PC-3 (cell line): ENCODE data around the gene GRB2. TPM values are rescaled to one million over a fixed set of nuclear protein-coding genes. Genes with fewer than 3 reads are reported as not detected.

Source experiments
- ATAC-seq: fragments of 200-7000 bp; cut with Tn5 transposase; 2 replicates; pipeline ENCODE4 v1.9.1; 2020; ENCODE audit warnings: mild to moderate bottlenecking, moderate library complexity
- BruUV-seq: library from RNA; stranded (reverse); fragments of 400-500 nt; replicated peaks from 2 replicates; lab custom pipeline; 2021; lab: Mats Ljungman, UMichigan
- CTCF ChIA-PET: fragments of 300-600 bp; sonication (Branson Sonifier 250); formaldehyde crosslinking; loops from one replicate; lab custom pipeline; 2022; ENCODE audit warnings: antibody characterized with exemption; lab: Charles Lee
- POLR2A ChIA-PET: fragments of 300-600 bp; sonication (Branson Sonifier 250); formaldehyde crosslinking; loops from one replicate; lab custom pipeline; 2022; ENCODE audit warnings: antibody characterized with exemption; ENCODE audit not compliant: unreplicated experiment; lab: Charles Lee
- DNase-seq: peaks from one replicate; pipeline ENCODE4 v3.0.0-alpha.2; 2015
- H2AFZ ChIP-seq: fragments of 300-600 bp; sonication (generic); 2 replicates; pipeline ENCODE4 v1.6.0; 2016; ENCODE audit warnings: antibody characterized with exemption, low read length
- H3F3A ChIP-seq: fragments of 300-600 bp; sonication (generic); one replicate; pipeline ENCODE4 v1.6.0; 2017; ENCODE audit warnings: antibody characterized with exemption, low read length, control low read depth, mild to moderate bottlenecking; ENCODE audit not compliant: unreplicated experiment
- H3K27ac ChIP-seq: fragments of 300-600 bp; sonication (generic); 2 replicates; pipeline ENCODE4 v1.5.1; 2016; ENCODE audit warnings: mild to moderate bottlenecking, low read length
- H3K27me3 ChIP-seq: fragments of 300-600 bp; sonication (generic); 2 replicates; pipeline ENCODE4 v1.6.1; 2016; ENCODE audit warnings: low read length, mixed read lengths
- H3K36me3 ChIP-seq: fragments of 300-600 bp; sonication (generic); 2 replicates; pipeline ENCODE4 v1.6.1; 2016; ENCODE audit warnings: low read depth, mixed run types, low read length, mixed read lengths
- H3K4me1 ChIP-seq: fragments of 300-600 bp; sonication (generic); 2 replicates; pipeline ENCODE4 v1.5.1; 2016; ENCODE audit warnings: low read length; ENCODE audit not compliant: insufficient read depth
- H3K4me2 ChIP-seq: fragments of 300-600 bp; sonication (generic); 2 replicates; pipeline ENCODE4 v1.6.0; 2016; ENCODE audit warnings: low read length
- H3K4me3 ChIP-seq: fragments of 300-600 bp; sonication (generic); 2 replicates; pipeline ENCODE4 v1.5.1; 2016; ENCODE audit warnings: mild to moderate bottlenecking, low read length, mixed read lengths
- H3K79me2 ChIP-seq: fragments of 300-600 bp; sonication (generic); 2 replicates; pipeline ENCODE4 v1.6.1; 2017; ENCODE audit warnings: low read length, mixed read lengths
- H3K9ac ChIP-seq: fragments of 300-600 bp; sonication (generic); 2 replicates; pipeline ENCODE4 v1.6.0; 2016; ENCODE audit warnings: mild to moderate bottlenecking, low read length
- H3K9me2 ChIP-seq: fragments of 300-600 bp; sonication (generic); replicated peaks from 2 replicates; pipeline ENCODE4 v1.6.1; 2016; ENCODE audit warnings: mixed run types, low read length, mixed read lengths
- H3K9me3 ChIP-seq: fragments of 300-600 bp; sonication (generic); 2 replicates; pipeline ENCODE4 v1.6.1; 2016; ENCODE audit warnings: low read length, mixed read lengths
- H4K20me1 ChIP-seq: fragments of 300-600 bp; sonication (generic); 2 replicates; pipeline ENCODE4 v1.6.1; 2016; ENCODE audit warnings: low read length, mixed read lengths
- EZH2 ChIP-seq: fragments of 300-600 bp; sonication (generic); IDR thresholded peaks from one replicate; pipeline ENCODE4 v1.6.1; 2017; ENCODE audit warnings: antibody characterized with exemption, mild to moderate bottlenecking, low read length; ENCODE audit not compliant: unreplicated experiment
- EZH2phosphoT487 ChIP-seq: fragments of 300-600 bp; sonication (generic); IDR thresholded peaks from 2 replicates; pipeline ENCODE4 v1.6.1; 2018; ENCODE audit warnings: mild to moderate bottlenecking, antibody characterized with exemption, low read length, borderline replicate concordance
- intact Hi-C: fragments of 100-400 bp; cut with micrococcal nuclease; formaldehyde crosslinking; loops from 2 replicates; pipeline ENCODE4 v1.9.0; 2023
- total RNA-seq: library from RNA; depleted of rRNA; stranded (reverse); fragments of >200 nt; gene quantifications from 2 replicates; pipeline ENCODE4 v1.2.3, GENCODE V29; 2014
- TF ChIP-seq, protein P1 (sequence below): fragments of 300-600 bp; sonication (generic); conservative IDR thresholded peaks from 2 replicates; pipeline ENCODE4 v1.5.1; 2017; ENCODE audit warnings: antibody characterized with exemption, low read depth, mild to moderate bottlenecking, low read length

GRB2 gene
- total RNA-seq, 1 experiment from 2014 or later, result 224 TPM

DNA sequence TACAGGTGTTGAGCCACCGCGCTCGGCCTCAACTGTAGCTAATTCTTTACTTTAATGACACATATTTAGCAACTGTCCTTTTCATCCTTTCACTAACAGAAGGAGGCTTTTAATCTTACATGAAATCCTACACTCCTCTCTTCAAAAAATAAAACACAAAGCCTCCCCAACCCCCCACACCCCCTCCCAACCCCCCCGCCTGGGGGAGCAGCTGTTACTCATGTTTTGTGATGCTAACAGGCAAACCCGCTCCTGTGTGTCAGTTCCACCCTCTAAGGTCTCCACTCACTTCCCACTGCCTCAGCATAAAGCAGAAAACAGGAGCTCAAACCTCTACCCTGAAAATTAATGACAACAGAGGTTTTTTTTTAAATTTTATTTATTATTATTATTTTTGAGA lies 60.8 kb downstream of the GRB2 start:
- ChIA-PET POLR2A (no interaction called here), CTCF (no interaction called here)
- TF ChIP-seq EZH2 (no peak), EZH2phosphoT487 (no peak)
- TF ChIP-seq, protein P1, sequence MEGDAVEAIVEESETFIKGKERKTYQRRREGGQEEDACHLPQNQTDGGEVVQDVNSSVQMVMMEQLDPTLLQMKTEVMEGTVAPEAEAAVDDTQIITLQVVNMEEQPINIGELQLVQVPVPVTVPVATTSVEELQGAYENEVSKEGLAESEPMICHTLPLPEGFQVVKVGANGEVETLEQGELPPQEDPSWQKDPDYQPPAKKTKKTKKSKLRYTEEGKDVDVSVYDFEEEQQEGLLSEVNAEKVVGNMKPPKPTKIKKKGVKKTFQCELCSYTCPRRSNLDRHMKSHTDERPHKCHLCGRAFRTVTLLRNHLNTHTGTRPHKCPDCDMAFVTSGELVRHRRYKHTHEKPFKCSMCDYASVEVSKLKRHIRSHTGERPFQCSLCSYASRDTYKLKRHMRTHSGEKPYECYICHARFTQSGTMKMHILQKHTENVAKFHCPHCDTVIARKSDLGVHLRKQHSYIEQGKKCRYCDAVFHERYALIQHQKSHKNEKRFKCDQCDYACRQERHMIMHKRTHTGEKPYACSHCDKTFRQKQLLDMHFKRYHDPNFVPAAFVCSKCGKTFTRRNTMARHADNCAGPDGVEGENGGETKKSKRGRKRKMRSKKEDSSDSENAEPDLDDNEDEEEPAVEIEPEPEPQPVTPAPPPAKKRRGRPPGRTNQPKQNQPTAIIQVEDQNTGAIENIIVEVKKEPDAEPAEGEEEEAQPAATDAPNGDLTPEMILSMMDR, result no peak
- Histone ChIP-seq H3F3A (no peaks in the 10 kb centered on the region), H4K20me1 (peaks cover 8% of the 10 kb centered on the region; the same call in 1 of the 2 replicates), H3K36me3 (no peaks in the 10 kb centered on the region), H3K9me3 (no peaks in the 10 kb centered on the region), H3K9ac (no peak overlapping the region), H3K27me3 (no peaks in the 10 kb centered on the region), H3K4me3 (no peak overlapping the region), H2AFZ (no peak overlapping the region), H3K79me2 (peaks cover 87% of the 10 kb centered on the region), H3K9me2 (no peaks in the 10 kb centered on the region), H3K4me2 (no peak overlapping the region), H3K4me1 (no peaks in the 10 kb centered on the region), H3K27ac (no peak overlapping the region)
- DNase-seq, result no peak
- intact Hi-C loops, result no loop called here
- BruUV-seq, result no TSS peak
- ATAC-seq, result no peak

DNA sequence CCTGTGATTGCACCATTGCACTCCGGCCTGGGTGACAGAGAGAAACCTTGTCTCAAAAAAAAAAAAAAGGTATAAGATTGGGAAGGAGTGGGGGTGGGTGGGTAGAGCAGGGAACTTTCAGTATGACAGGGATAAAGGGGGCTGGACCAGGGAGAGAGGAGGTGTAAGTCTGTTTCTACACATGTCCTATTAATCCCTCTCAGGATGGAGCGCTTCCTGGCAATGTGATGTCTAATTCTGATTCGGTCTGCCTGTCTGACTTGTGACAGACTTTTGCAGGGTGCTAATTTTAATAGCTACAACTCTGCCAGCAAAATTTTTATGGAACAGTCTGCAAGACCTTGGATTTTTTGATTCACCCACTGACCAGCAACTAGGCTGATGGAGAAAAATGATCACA lies 62.5 kb downstream of the GRB2 start:
- BruUV-seq, result no TSS peak
- TF ChIP-seq EZH2phosphoT487, result no peak
- TF ChIP-seq, protein P1, result no peak
- no peak for TF ChIP-seq EZH2
- DNase-seq (no peak), ATAC-seq (no peak)
- no peak overlapping the region for H3K27ac ChIP-seq
- H3K9me3 ChIP-seq, result no peaks in the 10 kb centered on the region
- peaks cover 8% of the 10 kb centered on the region; the same call in 1 of the 2 replicates for H4K20me1 ChIP-seq
- H3F3A ChIP-seq, result no peaks in the 10 kb centered on the region
- no peak overlapping the region for H3K9ac ChIP-seq
- H3K4me3 ChIP-seq, result no peak overlapping the region
- no peaks in the 10 kb centered on the region for H3K4me1 ChIP-seq
- no peak overlapping the region for H3K4me2 ChIP-seq
- intact Hi-C loops, result no loop called here
- ChIA-PET POLR2A (no interaction called here), CTCF (no interaction called here)
- no peaks in the 10 kb centered on the region for H3K27me3 ChIP-seq
- H3K9me2 ChIP-seq, result no peaks in the 10 kb centered on the region
- no peak overlapping the region for H2AFZ ChIP-seq
- H3K36me3 ChIP-seq, result no peaks in the 10 kb centered on the region
- H3K79me2 ChIP-seq, result peaks cover 78% of the 10 kb centered on the region

DNA sequence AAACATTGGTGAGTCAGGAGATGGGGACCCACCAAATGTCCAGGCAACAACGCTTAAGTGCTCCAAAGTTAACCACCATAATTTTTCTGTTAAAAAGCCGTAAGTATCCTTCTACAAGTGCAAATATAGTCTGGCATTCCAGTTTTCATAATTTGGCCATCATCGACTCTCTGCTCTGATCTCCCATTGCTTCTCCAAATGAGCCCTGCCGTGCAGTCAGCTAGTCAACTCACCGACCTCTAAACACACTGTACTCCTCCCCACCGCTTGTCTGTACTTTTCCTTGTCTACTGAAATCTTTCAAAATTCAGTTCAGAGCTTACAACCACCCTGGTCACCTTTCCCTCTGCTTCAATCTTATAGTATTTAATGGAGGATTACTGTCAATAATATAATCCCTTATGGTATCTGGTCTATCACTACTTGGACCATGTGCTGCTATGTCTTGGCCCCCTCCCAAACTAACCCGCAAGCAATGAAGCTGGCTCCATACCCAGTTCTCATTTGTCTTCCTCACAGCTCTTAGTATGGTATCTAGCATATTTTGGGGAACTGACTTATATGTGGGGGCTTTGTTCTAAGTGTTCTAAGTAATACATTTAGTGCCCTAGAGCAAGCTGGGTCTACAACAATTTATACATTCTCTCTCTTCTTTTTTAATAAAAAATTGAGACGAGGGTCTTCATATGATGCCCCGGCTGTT lies 63.5 kb downstream of the GRB2 start:
- Histone ChIP-seq H3F3A (no peaks in the 10 kb centered on the region), H3K4me2 (no peak overlapping the region), H3K9ac (no peak overlapping the region), H3K27ac (no peak overlapping the region), H3K27me3 (no peaks in the 10 kb centered on the region), H3K4me3 (no peak overlapping the region), H3K4me1 (no peaks in the 10 kb centered on the region), H3K36me3 (no peaks in the 10 kb centered on the region), H3K9me3 (no peaks in the 10 kb centered on the region), H3K79me2 (peaks cover 71% of the 10 kb centered on the region), H3K9me2 (no peaks in the 10 kb centered on the region), H2AFZ (no peak overlapping the region), H4K20me1 (peaks cover 8% of the 10 kb centered on the region; the same call in 1 of the 2 replicates)
- ATAC-seq (no peak), DNase-seq (no peak)
- intact Hi-C loops, result no loop called here
- TF ChIP-seq EZH2 (no peak), EZH2phosphoT487 (no peak)
- TF ChIP-seq, protein P1, result no peak
- no TSS peak for BruUV-seq
- ChIA-PET POLR2A (no interaction called here), CTCF (no interaction called here)
